Osteocyte (in vitro differentiated cells): ENCODE data around the gene GALNT15. TPM values are rescaled to one million over a fixed set of nuclear protein-coding genes. Genes with fewer than 3 reads are reported as not detected.
A peak's percentile ranks its signal among the peaks of the same experiment; 100 is the strongest.

Source experiments
- DNase-seq: peaks from one replicate; pipeline ENCODE4 v3.0.0; 2021; ENCODE audit warnings: mixed read lengths; ENCODE audit not compliant: unreplicated experiment; ENCODE audit errors: extremely low spot score
- H3K27ac Mint-ChIP-seq: one replicate; pipeline ENCODE4 v1.8.0; 2021; ENCODE audit warnings: mild to moderate bottlenecking, mixed read lengths; ENCODE audit not compliant: unreplicated experiment
- H3K27me3 Mint-ChIP-seq: one replicate; pipeline ENCODE4 v1.8.0; 2021; ENCODE audit warnings: mixed read lengths; ENCODE audit not compliant: unreplicated experiment
- H3K36me3 Mint-ChIP-seq: one replicate; pipeline ENCODE4 v1.8.0; 2021; ENCODE audit warnings: mixed read lengths; ENCODE audit not compliant: unreplicated experiment
- H3K4me1 Mint-ChIP-seq: one replicate; pipeline ENCODE4 v1.8.0; 2021; ENCODE audit warnings: mixed read lengths; ENCODE audit not compliant: unreplicated experiment
- H3K4me3 Mint-ChIP-seq: one replicate; pipeline ENCODE4 v1.8.0; 2021; ENCODE audit warnings: mild to moderate bottlenecking, moderate library complexity, mixed read lengths; ENCODE audit not compliant: unreplicated experiment
- H3K9me3 Mint-ChIP-seq: one replicate; pipeline ENCODE4 v1.8.0; 2021; ENCODE audit warnings: mixed read lengths; ENCODE audit not compliant: unreplicated experiment
- CTCF ChIP-seq: fragments of 200-600 bp; sonication (generic); IDR thresholded peaks from 2 replicates; pipeline ENCODE4 v1.5.0; 2021; ENCODE audit warnings: antibody characterized with exemption, mild to moderate bottlenecking, moderate library complexity
- total RNA-seq: library from RNA; stranded (reverse); gene quantifications from 2 replicates; pipeline ENCODE4 v1.2.1, GENCODE V29; 2021

Gene GALNT15
- total RNA-seq, 1 donor from 2014 or later = 0.56 TPM

- Mint-ChIP-seq H3K9me3 (peaks cover 6% of the 10 kb centered on the region), H3K4me3 (no peak overlapping the region), H3K27ac (peak overlapping the region; percentile 43), H3K27me3 (no peaks in the 10 kb centered on the region), H3K36me3 (no peaks in the 10 kb centered on the region), H3K4me1 (peaks cover 30% of the 10 kb centered on the region)
- DNase-seq = no peak
- TF ChIP-seq CTCF = no peak
Measured at GRCh38 chr3:16140116-16140893, 34.2 kb upstream of the GALNT15 start.

DNA sequence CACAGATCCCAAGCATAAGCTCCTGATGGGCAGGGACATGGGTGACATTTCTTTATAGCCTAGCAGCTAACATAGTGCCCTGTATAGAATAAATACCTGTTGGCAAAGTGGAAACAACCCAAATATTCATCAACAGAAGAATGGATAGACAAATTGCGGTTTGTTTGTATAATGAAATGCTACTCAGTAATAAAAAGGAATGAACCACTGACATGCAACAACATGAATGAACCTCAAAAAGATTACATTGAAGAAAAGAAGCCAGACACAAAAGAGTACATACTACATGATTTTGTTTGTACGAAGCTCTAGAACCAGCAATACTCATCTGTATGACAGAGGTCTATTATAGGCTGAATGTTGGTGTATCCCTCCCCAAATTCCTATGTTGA, 33.6 kb upstream of the GALNT15 start:
- Mint-ChIP-seq H3K4me1 (peaks cover 26% of the 10 kb centered on the region), H3K27ac (peak overlapping the region; percentile 43), H3K9me3 (peaks cover 6% of the 10 kb centered on the region), H3K4me3 (no peak overlapping the region), H3K36me3 (no peaks in the 10 kb centered on the region), H3K27me3 (no peaks in the 10 kb centered on the region)
- TF ChIP-seq CTCF = no peak
- no peak for DNase-seq

DNA sequence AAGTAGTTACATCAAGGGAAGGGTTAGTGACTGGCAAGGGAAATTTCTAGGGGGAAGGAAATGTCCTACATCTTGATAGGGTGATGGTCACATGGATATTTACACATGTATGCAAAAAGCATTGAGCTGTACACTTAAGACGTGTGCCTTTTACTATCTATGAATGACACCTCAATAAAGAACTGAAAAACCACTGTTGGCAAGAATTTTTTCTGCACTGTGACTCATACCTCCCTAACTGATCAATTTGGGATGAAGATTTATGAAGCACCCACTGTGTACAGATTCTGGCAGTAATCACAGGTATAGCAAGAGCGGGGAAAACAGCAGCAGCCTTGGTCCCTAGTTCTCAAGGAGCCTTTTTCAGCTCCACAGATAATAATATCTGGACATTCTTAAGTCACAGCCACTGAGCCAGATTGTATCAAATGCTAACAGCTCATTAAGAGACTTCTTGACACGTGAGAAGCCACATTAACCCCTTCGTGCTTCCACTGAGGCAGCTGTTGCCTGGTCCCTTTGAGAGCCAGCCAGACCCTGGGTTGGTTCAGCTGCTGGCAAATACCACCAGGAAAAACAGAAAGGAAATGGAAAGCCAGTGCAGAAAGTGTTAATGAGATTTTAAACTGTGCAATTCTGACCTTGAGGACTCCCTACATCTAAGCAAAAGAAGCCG, 32.0 kb upstream of the GALNT15 start:
- Mint-ChIP-seq H3K27ac (no peak overlapping the region), H3K36me3 (no peaks in the 10 kb centered on the region), H3K27me3 (no peaks in the 10 kb centered on the region), H3K4me1 (peaks cover 22% of the 10 kb centered on the region), H3K4me3 (no peak overlapping the region), H3K9me3 (peaks cover 6% of the 10 kb centered on the region)
- DNase-seq = no peak
- no peak for TF ChIP-seq CTCF

- Mint-ChIP-seq H3K4me3 (no peak overlapping the region), H3K36me3 (no peaks in the 10 kb centered on the region), H3K9me3 (peaks cover 6% of the 10 kb centered on the region), H3K27ac (no peak overlapping the region), H3K4me1 (peaks cover 31% of the 10 kb centered on the region), H3K27me3 (no peaks in the 10 kb centered on the region)
- no peak for TF ChIP-seq CTCF
- no peak for DNase-seq
Measured at GRCh38 chr3:16143861-16144447, 30.5 kb upstream of the GALNT15 start.

- H3K27ac Mint-ChIP-seq = no peak overlapping the region
- no peak for DNase-seq
- TF ChIP-seq CTCF = no peak
- no peaks in the 10 kb centered on the region for H3K27me3 Mint-ChIP-seq
- H3K4me1 Mint-ChIP-seq = peaks cover 32% of the 10 kb centered on the region
- no peak overlapping the region for H3K4me3 Mint-ChIP-seq
- peaks cover 6% of the 10 kb centered on the region for H3K9me3 Mint-ChIP-seq
- H3K36me3 Mint-ChIP-seq = no peaks in the 10 kb centered on the region
Measured at GRCh38 chr3:16145176-16145575, 29.3 kb upstream of the GALNT15 start.
